HepG2 (cell line): ENCODE data around the gene ZNF511. TPM values are rescaled to one million over a fixed set of nuclear protein-coding genes. Genes with fewer than 3 reads are reported as not detected.

Experiments used
- CENPT ChIP-seq: sonication (generic); formaldehyde crosslinking; IDR thresholded peaks from 2 replicates; pipeline ENCODE4 v1.8.0; 2022; ENCODE audit warnings: low read depth, mild to moderate bottlenecking, moderate library complexity, missing genetic modification reagents
- E2F2 ChIP-seq: sonication (generic); formaldehyde crosslinking; IDR thresholded peaks from 2 replicates; pipeline ENCODE4 v1.4.0; 2020; ENCODE audit warnings: missing genetic modification reagents, borderline replicate concordance
- FOSL2 ChIP-seq: sonication (generic); formaldehyde crosslinking; IDR thresholded peaks from 2 replicates; pipeline ENCODE4 v1.4.0; 2020; ENCODE audit warnings: missing genetic modification reagents
- GPN1 ChIP-seq: sonication (generic); formaldehyde crosslinking; IDR thresholded peaks from 2 replicates; pipeline ENCODE4 v1.5.1; 2020; ENCODE audit warnings: missing genetic modification reagents, borderline replicate concordance
- HNRNPL ChIP-seq: fragments of 200-400 bp; formaldehyde crosslinking; IDR thresholded peaks from 2 replicates; pipeline ENCODE4 v1.6.1; 2017; ENCODE audit warnings: mild to moderate bottlenecking, low read depth, low read length
- HNRNPLL ChIP-seq: fragments of 200-400 bp; formaldehyde crosslinking; IDR thresholded peaks from 2 replicates; pipeline ENCODE4 v1.6.1; 2017; ENCODE audit warnings: mild to moderate bottlenecking, low read depth, low read length; ENCODE audit not compliant: poor library complexity, severe bottlenecking
- HOXA5 ChIP-seq: sonication (generic); formaldehyde crosslinking; IDR thresholded peaks from 2 replicates; pipeline ENCODE4 v1.4.0; 2020; ENCODE audit warnings: missing genetic modification reagents
- KDM2A ChIP-seq: sonication (generic); formaldehyde crosslinking; IDR thresholded peaks from 2 replicates; pipeline ENCODE4 v1.4.0; 2020; ENCODE audit warnings: low read depth, missing genetic modification reagents, borderline replicate concordance
- LCORL ChIP-seq, 2 experiments: fragments of 450-650 bp in 1 of 2; sonication (generic) in 1 of 2; formaldehyde crosslinking in 1 of 2; IDR thresholded peaks; 2 replicates each; pipeline versions ENCODE4 v1.5.0 to v1.6.1; 2017 to 2020; ENCODE audit warnings: antibody characterized with exemption in 1 of 2, missing genetic modification reagents in 1 of 2
- NFKB2 ChIP-seq: sonication (generic); formaldehyde crosslinking; IDR thresholded peaks from 2 replicates; pipeline ENCODE4 v1.4.0; 2020; ENCODE audit warnings: missing genetic modification reagents, borderline replicate concordance
- NR3C1 ChIP-seq: sonication (generic); formaldehyde crosslinking; IDR thresholded peaks from 2 replicates; pipeline ENCODE4 v1.4.0; 2020; ENCODE audit warnings: missing genetic modification reagents
- PATZ1 ChIP-seq: sonication (generic); formaldehyde crosslinking; IDR thresholded peaks from 2 replicates; pipeline ENCODE4 v1.4.0; 2020; ENCODE audit warnings: missing genetic modification reagents
- PHB2 ChIP-seq: fragments of 450-650 bp; IDR thresholded peaks from 2 replicates; pipeline ENCODE4 v1.6.1; 2018; ENCODE audit not compliant: partially characterized antibody
- PHF21A ChIP-seq: sonication (generic); formaldehyde crosslinking; IDR thresholded peaks from 2 replicates; pipeline ENCODE4 v1.5.0; 2020; ENCODE audit warnings: mild to moderate bottlenecking, missing genetic modification reagents
- SRSF4 ChIP-seq: fragments of 200-400 bp; formaldehyde crosslinking; IDR thresholded peaks from one replicate; pipeline ENCODE4 v1.6.1; 2018; ENCODE audit warnings: mild to moderate bottlenecking, low read depth, low read length, moderate library complexity; ENCODE audit not compliant: poor library complexity, severe bottlenecking
- TOE1 ChIP-seq: sonication (generic); formaldehyde crosslinking; IDR thresholded peaks from 2 replicates; pipeline ENCODE4 v1.4.0; 2020; ENCODE audit warnings: mild to moderate bottlenecking, missing genetic modification reagents
- TSC22D2 ChIP-seq: sonication (generic); formaldehyde crosslinking; IDR thresholded peaks from 2 replicates; pipeline ENCODE4 v1.5.1; 2020; ENCODE audit warnings: missing genetic modification reagents, mild to moderate bottlenecking, borderline replicate concordance
- XRCC5 ChIP-seq: fragments of 200-400 bp; formaldehyde crosslinking; optimal IDR thresholded peaks from 2 replicates; pipeline ENCODE3; 2017; ENCODE audit warnings: mild to moderate bottlenecking, low read length
- ZBTB44 ChIP-seq: sonication (generic); formaldehyde crosslinking; IDR thresholded peaks from 2 replicates; pipeline ENCODE4 v1.4.0; 2020; ENCODE audit warnings: missing genetic modification reagents
- ZFAT ChIP-seq: sonication (generic); formaldehyde crosslinking; conservative IDR thresholded peaks from 2 replicates; pipeline ENCODE4 v1.8.1; 2023; ENCODE audit warnings: missing genetic modification reagents, inconsistent platforms
- ZNF17 ChIP-seq: sonication (generic); formaldehyde crosslinking; IDR thresholded peaks from 2 replicates; pipeline ENCODE4 v1.5.0; 2020; ENCODE audit warnings: mild to moderate bottlenecking, missing genetic modification reagents
- ZNF256 ChIP-seq: sonication (generic); formaldehyde crosslinking; conservative IDR thresholded peaks from 2 replicates; pipeline ENCODE4 v1.4.0; 2020; ENCODE audit warnings: missing genetic modification reagents
- ZNF556 ChIP-seq: sonication (generic); formaldehyde crosslinking; IDR thresholded peaks from 2 replicates; pipeline ENCODE4 v1.4.0; 2020; ENCODE audit warnings: mild to moderate bottlenecking, missing genetic modification reagents, borderline replicate concordance
- ZNF772 ChIP-seq: sonication (generic); formaldehyde crosslinking; IDR thresholded peaks from 2 replicates; pipeline ENCODE4 v1.5.0; 2020; ENCODE audit warnings: mild to moderate bottlenecking, missing genetic modification reagents
- ZNF839 ChIP-seq: sonication (generic); formaldehyde crosslinking; IDR thresholded peaks from 2 replicates; pipeline ENCODE4 v1.4.0; 2020; ENCODE audit warnings: missing genetic modification reagents, mild to moderate bottlenecking, borderline replicate concordance
- ZSCAN25 ChIP-seq: sonication (generic); formaldehyde crosslinking; IDR thresholded peaks from 2 replicates; pipeline ENCODE4 v1.8.0; 2022; ENCODE audit warnings: mild to moderate bottlenecking, missing genetic modification reagents
- ZSCAN30 ChIP-seq: sonication (generic); formaldehyde crosslinking; IDR thresholded peaks from 2 replicates; pipeline ENCODE4 v1.5.0; 2020; ENCODE audit warnings: mild to moderate bottlenecking, missing genetic modification reagents
- polyA plus RNA-seq, 8 experiments: library from polyadenylated mRNA; depleted of rRNA in 3 of 8; stranded (reverse) in 7 of 8; unstranded in 1 of 8; fragments of >200 nt; fragmentation: Illumina TruSeq in 4 of 8; extraction: Trizol in 4 of 8; gene quantifications; 2 replicates each; pipeline versions ENCODE4 v1.2.1 to v1.2.3, GENCODE V29; 2011 to 2016; ENCODE audit warnings: low read depth in 4 of 8, missing spikeins in 1 of 8, mixed read lengths in 1 of 8; ENCODE audit not compliant: insufficient read depth in 1 of 8
- total RNA-seq, 5 experiments: library from RNA; depleted of rRNA; stranded (reverse); fragments of >200 nt; fragmentation: Illumina TruSeq; extraction: Trizol; gene quantifications; 2 replicates each; pipeline ENCODE4 v1.2.3, GENCODE V29; 2016; ENCODE audit warnings: low read depth in 1 of 5

Gene ZNF511
- total and polyA plus RNA-seq, 2 of the 13 experiments (the other 11 are each of a cell fraction or from before 2014, with no cell fraction given): 35.6 to 66.4 TPM

DNA sequence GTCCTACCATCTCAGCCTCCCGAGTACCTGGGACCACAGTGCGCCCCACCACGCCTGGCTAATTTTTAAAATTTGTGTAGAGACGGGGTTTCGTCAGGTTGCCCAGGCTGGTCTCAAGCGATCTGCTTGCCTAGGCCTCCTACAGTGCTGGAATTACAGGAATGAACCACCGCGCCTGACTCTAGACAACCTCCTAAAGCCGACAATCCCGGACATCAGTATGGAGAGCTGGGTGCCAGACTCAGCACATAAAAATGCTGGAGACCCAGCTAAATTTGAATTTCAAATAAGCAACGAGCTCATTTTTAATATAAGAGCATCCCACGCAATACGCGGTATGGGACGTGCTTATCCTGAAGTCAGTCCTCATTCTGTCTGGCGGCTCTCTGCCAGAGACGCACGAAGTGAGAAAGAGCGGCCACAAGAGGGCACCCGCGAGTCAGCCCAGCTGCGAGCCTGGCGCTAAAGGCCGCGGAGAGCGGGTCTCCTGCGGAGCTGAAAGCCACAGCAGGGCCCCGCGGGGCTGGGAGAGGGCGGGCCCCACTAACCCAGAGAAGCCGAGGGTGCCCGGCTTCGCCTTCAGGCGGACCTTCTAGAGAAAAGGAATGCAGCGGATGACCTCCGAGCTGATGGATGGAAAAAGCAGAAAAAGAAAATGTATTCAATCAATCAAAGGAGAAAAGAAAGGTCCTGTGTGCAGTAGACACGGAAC is 20.9 kb downstream of the ZNF511 start (continued):
- TF ChIP-seq CENPT (CRISPR knock-in tag) (no peak), GPN1 (CRISPR knock-in tag) (no peak), PHF21A (CRISPR knock-in tag) (peak; percentile 29; the same call in 1 of the 2 replicates), HOXA5 (CRISPR knock-in tag) (0 out of 2 replicates have a peak, but pooled peaks have one; percentile 56), ZNF839 (CRISPR knock-in tag) (no peak), ZNF772 (CRISPR knock-in tag) (no peak), KDM2A (CRISPR knock-in tag) (peak; percentile 94), NR3C1 (CRISPR knock-in tag) (no peak), ZSCAN30 (CRISPR knock-in tag) (no peak), ZNF556 (CRISPR knock-in tag) (peak; percentile 38; the same call in 1 of the 2 replicates), LCORL (IDR thresholded peaks at IDR 0.05) (no peak), LCORL (CRISPR knock-in tag; IDR thresholded peaks at IDR 0.05) (0 out of 2 replicates have a peak, but pooled peaks have one; percentile 53), ZNF256 (no peak), ZNF17 (CRISPR knock-in tag) (no peak), NFKB2 (CRISPR knock-in tag) (peak; percentile 45; the same call in 1 of the 2 replicates), E2F2 (CRISPR knock-in tag) (no peak), XRCC5 (peak; percentile 61), ZBTB44 (CRISPR knock-in tag) (no peak), TSC22D2 (CRISPR knock-in tag) (no peak), SRSF4 (no peak), ZFAT (CRISPR knock-in tag) (no peak), FOSL2 (CRISPR knock-in tag) (0 out of 2 replicates have a peak, but pooled peaks have one; percentile 30), HNRNPLL (peak; percentile 74), ZSCAN25 (CRISPR knock-in tag) (peak; percentile 36; the same call in 1 of the 2 replicates), HNRNPL (no peak), TOE1 (CRISPR knock-in tag) (no peak), PATZ1 (CRISPR knock-in tag) (no peak), PHB2 (no peak)
